CD4-positive, alpha-beta T cell treated with Interleukin-4 for 4 hours (primary cell): Measurements from ENCODE around the gene LRP1-AS.

ENCODE experiments used
- DNase-seq: peaks from one replicate; pipeline ENCODE4 v3.0.0-alpha.2; 2020

Gene LRP1-AS

DNA sequence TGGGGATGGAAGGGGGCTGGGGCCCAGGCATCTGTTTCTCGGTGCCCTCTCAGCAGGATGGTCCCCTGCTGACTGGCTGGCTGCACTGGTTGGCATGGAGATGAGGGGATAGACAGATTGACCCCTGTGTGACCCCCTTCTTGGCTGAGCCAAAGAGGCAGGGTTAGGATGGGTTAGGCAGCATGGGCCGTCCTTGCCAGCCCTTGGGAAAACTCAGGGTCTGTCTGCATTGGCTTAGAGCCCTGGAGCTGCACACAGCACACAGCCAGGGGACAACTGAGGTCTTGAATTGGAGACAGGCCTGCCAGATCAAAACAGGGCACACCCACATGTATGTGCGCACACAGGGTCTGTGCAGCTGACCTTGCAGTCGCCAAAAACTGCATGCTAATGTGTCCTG is 11.2 kb upstream of the LRP1-AS start:
- no peak for DNase-seq

DNA sequence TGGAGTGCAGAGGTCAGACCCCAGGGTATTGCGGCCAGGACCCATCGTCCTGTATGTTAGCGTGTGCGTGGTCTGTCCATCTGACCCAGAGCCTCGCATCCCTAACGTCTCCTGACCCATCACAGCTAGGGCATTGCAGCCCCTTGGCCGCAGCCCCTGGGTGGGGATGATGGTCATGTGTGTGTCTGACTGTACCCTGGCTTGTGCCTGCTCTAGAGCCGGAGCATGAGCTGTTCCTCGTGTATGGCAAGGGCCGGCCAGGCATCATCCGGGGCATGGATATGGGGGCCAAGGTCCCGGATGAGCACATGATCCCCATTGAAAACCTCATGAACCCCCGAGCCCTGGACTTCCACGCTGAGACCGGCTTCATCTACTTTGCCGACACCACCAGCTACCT is 10.8 kb upstream of the LRP1-AS start:
- DNase-seq, result no peak

DNA sequence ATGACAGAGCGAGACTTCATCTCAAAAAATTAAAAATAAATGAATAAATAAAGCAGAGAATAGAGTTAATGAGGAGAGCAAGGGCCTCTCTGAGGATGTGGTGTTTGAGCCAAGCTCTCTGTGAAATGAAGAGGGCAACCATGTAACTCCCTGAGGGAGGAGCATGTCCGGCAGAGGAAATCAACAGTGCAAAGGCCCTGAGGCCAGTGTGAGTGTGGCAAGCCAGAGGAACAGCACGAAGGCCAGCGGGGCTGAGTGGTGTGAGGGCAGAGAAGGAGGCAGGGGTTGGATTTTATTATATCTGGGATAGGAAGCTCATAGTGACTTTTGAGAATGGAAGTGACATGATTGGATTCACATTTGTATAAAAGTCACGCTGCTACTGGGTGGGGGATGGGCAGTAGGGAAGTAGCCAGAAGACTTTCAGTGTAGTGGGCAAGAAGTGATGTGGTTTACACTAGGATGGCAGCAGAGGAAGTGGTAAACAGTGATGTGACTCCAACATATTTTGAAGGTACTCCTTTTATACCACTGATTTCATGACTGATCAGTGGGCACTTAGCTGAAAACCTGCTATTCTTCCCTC is 10.3 kb upstream of the LRP1-AS start:
- DNase-seq, result no peak

DNA sequence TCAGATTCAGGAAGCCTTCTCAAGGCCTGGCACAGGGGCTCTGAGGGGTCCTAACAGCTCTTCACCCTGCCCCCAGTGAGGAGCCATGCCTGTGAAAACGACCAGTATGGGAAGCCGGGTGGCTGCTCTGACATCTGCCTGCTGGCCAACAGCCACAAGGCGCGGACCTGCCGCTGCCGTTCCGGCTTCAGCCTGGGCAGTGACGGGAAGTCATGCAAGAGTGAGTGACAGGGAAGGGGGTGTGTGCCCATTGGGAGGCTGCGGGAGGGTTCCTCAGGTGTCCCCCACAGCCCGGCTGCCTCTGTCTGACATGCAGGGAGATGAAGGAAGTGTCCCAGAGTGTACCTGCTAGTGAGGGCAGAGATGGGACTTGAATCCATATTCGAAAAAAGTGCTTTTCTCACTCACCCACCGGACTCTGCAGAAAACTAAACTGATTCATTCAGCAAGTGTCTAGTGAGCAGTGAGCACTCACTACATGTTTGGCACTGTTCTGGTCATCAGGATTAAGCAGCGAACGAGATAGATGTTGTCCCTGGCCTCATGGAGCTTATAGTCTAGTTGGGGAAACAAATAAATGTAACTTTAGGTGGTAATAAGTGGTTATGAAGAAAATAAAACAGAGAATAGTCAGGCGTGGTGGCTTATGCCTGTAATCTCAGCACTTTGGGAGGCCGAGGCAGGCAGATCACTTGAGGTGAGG is 9.4 kb upstream of the LRP1-AS start:
- no peak for DNase-seq

DNA sequence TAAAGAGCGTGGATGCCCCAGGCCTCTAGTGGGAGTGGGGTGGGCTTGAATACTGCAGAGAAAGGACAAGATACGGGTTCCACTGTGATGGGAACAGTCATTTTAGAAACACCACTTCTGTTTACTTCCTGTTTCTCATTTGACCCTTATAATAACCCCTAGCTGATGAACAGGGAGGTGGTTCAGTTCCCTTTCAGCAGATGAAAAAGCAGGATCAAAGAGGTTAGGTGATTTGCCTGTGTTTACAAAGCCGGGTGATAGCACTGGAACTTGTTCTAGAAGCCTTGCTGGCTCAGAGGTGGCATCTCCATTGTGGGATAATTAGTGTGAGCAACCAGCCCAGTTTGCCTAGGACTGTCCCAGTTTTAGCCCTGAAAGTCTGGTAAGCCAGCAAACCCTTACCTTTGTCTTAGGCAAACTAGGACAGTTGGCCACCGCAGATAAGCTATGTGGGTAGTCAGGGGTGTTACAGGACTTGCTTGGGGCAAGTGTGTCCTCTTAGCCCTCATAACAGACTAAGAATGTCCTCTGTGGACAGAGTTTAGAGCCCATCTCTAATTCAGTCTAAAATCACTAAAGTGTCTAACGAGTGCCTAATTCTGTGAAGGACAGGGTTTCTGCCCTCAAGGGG is 7.5 kb upstream of the LRP1-AS start:
- DNase-seq, result no peak

DNA sequence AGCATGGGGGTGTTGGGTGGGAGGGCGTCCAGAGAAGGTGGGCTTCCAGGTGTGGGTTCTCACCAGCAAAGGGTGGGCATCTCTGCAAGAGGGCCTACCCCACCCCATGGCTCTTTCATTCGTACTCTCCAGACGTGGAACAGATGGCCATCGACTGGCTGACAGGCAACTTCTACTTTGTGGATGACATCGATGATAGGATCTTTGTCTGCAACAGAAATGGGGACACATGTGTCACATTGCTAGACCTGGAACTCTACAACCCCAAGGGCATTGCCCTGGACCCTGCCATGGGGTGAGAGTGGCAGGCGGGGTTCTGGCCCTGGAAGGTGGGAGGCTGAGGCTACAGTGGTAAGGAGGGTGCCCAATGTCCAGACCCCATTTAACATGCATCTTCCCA is 6.7 kb upstream of the LRP1-AS start:
- DNase-seq, result no peak

DNA sequence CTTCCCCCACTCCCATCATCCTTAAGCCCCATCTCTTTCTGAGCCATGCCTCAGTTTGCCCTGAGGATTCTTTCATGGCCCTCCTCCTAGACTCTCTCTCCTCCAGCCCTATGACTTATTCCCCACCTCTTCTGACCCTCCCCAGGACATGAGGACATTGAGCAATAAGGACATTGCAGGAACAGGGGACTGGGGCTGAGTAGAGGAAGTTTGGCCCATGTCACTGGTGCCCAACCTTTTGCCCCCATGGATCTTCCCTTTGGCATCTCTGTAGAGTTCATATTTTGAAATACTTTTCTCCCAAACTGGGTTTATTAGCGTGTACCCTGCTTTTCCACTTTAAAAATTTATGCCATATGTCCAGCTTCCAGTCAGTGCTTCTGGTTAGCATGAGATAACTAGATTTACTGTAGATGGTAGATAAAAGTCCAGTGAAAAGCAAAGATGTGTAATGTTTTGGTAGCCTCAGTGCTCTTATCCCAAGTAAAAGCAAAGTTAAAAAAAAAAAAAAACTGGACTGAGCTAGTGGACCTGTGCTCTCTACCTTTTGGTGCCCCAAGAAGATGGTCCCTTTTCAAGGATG is 6.1 kb upstream of the LRP1-AS start:
- DNase-seq, result no peak

DNA sequence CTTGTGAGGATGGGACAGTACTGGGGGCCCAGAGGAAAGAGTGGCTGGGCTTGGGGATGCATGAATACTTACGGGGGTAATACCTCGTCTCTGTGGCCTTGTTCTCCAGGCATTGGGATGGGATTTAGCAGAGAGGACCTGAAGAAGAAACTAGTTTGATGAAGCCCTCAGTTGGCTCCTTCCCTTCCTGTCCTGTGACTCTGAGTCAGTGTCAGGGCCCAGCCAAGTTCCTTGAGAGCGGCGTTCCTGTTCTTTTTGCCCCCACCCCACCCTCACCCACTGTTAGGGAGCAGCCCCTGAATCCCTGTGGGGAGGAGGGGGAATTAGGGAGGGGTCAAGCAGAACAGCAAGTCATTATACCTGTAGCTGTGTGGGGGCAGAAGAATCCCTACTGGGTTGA is 5.2 kb upstream of the LRP1-AS start:
- no peak for DNase-seq

DNA sequence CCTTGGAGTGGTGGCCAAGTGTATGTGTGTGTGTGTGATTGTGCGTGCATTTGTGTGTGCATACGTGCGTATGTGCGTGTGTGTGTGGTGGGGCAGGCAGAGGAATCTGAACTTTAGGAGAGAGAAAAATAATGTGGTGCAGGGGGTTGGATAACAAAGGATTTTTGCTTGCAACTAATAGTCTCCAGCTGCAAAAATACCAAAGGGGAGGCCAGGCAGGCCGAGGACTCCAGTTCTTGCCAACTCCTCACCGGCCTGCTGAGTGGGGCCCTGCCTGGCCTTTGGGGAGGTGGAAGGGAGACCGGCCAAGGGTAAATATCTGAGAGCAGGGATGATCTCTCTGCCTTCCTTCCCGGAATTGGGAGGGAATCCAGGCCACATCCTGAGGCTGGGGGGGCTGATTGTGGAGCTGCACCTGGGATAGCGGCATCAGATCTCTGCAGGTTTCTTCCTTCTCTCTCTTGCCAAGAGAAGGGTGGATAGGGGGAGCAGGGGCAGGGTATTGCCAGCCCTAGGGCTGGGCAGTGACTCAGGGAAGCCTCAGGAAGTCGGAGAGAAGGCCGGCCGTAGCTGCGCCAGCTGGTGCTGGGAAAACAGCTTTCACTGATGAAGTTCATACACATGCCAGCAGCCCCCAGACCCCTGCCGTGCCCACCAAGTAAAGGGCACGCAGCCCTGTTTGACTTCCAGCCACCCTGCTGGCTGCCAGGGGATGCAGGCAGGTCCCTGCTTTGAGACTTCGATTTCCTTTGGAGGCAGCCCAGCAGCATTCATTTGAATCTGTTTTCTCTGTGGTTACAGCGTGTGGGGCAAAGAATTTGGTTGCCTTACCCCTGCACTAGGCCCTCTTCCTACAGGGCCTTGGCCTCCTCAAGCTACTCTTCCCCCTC is 4.6 kb upstream of the LRP1-AS start:
- no peak for DNase-seq

DNA sequence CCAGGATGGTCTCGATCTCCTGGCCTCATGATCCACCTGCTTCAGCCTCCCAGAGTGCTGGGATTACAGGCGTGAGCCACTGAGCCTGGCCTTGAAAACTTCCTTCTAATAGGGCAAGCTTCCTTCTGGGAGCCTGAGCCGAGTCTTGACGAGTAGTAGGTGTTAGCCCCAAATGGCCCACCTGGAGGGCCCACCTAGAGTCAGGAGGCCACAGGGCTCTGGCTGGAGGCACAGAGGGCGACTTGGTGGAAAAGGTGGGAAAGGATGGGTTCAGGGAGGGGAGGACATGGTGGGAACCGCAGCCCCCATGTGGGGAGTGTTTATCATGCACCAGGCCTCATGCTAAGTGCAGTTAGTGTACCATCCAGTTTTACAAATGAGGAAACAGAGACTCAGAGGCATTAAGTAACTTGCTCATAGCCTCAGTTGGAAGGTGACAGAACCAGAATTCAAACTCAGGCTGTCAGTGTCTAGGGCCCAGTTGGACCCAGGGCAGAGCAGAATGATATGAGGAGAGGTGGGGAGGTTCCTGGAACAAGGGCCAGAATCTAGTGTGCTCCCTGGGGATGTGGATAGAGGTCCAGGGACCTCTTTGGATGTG is 3.1 kb upstream of the LRP1-AS start:
- no peak for DNase-seq

DNA sequence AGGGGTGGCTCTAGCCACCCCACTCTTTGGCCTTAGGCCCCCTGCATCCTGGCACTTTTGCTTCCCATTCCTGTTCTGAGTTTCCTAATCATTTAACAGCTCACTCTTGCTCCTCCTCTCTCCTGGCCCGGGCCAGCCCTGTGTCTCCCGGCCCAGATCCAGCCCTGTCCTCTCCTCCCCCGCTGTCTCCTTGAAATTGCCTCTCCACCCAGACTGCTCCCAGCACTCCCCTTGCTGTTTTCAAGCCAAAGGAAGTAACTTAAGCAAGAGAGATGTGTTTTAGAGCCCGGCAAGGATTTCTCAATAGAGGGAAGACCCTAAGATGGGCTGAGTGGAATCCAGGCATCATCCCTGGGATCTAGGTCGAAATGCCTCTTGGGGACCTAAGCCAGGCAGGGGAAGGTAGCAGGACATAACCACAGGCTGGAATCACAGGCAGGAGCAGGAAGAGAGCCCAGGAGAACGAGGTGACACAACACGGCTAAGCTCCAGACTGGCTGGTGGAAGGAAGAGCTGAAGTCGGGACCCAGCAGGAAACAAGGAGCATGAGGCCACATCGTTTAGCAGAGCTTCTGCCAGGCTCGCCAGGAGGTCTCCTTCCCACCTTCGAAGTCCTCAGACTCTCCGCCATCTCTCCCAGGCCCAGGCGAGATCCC is 2.0 kb upstream of the LRP1-AS start:
- DNase-seq, result no peak

DNA sequence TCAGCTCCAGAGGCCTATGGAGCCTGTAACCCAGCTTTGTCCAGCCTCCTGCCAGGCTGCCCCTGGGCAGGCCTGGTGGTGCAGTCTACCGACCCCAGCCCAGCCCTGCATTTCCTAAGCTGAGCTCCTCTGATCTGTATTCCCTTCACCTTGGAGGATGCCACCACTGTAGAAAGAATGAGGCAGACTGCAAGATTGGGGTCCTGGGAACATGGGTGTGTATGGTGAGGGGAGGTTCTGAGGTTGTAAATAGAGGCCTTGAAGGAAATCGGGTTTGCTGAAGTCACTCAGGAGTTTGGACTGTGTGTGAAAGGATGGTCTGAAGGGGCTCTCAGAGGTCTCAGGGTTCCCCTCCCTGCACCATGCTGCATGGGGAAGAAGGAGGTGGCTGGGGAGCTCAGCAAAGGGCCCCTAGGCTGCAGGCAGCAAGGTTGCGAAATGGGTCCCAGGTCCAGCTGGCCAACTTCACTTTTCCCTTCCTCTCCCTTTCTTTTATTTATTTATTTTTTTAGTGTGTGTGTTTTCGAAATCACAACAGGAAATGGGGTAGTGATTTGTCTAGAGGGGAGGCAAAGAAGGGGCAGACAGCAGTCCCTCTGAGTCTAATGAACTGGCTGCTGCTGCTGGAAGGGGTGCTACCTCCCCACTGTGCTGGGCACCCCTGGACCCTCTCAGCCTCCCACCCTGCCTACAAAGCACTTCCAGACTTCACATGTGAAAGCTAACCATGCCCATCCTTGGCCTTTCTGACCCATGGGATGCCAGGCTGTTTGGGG is 1.2 kb upstream of the LRP1-AS start:
- no peak for DNase-seq

DNA sequence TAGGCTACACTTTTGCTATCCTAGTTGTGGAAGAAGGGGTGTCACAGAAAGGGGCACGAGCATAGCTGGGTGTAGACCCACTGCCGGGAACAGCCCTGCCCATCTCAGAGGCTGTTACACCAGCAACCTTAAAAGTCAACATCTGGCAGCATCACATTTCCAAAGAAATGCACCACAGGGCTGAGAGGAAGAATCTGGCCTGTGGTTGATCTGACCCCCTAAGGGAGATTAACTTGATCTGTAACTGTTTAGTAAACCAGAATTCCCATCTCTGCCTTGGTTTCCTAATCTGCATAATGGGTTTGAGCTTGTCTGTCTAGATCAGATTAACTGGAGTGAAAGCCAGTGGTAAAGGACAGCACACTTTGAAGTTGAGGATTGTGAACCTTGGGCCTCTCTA is 1.3 kb downstream of the LRP1-AS start:
- DNase-seq, result no peak

DNA sequence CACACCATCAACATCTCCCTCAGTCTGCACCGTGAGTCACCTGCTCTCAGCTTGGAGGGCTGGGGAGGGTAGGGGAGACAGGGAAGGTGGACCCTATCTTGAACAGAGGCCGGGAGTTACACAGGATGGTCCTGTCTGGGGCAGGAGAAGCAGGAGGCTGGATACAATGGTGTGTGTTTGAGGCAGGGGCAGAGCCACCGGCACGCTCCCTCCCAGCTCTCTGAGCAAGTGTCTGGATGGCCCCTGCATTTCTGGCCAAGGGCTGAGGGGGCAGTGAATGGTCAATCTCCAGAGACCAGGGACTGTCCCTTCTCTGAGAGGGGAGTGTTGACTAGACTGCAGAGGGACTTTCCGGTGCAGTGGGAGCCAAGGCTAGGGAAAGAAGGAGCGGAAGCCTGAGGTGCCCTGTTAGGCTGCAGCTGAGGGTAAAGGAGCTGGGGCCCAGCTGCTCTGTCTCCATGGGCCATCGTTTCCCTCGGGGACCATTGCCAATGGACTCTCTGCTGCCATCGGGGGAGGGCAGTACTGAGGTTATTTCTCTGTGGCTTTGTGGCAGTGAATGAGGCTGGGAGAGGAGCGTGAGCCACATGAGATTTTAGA is 1.9 kb downstream of the LRP1-AS start:
- no peak for DNase-seq

DNA sequence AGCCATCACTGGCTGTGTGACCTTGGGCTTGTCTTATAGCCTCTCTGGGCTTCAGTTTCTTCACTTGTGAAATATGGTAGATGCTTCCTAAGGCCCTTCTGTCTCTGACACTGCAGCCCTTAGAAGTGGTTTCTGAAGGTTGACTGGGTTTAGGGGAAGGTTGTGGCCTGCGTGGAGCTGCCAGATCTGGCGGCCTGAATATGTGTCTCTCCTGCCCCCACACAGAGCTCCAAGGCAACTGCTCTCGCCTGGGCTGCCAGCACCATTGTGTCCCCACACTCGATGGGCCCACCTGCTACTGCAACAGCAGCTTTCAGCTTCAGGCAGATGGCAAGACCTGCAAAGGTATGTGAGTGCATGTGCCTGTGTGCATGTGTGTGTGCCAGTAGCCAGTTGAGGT is 4.0 kb downstream of the LRP1-AS start:
- no peak for DNase-seq

DNA sequence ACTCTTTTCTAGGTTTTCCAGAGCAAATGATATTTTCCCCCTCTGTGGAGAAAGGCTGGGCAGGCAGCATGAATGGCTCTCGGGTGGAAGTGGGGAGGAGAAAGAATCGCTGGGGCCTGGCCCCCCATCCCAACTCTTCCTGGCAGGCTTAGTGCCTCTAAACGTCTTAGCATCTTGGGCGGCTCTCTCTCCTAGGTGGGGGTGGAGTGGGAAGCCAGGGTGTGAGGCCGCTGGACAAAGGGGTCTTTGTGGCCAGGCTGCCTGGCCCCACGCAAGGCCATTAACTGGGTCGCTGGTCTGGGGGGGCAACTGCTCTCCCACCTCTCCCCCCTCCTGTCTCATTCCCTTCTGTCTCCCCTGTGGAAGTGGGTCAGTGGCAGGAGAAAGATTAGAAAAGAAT is 4.7 kb downstream of the LRP1-AS start:
- DNase-seq, result no peak

DNA sequence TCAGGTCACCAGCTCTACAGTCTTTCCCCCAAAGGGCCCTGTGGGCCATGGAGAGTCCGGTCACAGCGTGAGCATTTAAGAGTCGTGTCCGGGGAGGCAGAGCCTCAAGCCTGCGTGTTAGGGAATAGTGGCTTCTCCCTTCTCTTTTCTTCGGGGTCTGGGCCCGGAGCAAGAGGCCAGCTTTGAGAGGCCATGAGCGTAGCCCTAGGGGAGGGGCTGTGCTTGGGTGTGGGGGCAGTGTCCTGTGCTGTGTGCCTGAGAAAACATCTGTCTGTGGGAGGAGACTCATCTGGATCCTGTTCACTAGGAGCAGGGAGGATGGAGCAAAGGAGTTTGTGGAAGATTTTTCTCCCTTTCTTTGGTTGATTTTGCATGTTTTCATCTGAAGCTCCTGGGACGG is 5.3 kb downstream of the LRP1-AS start:
- DNase-seq, result no peak

DNA sequence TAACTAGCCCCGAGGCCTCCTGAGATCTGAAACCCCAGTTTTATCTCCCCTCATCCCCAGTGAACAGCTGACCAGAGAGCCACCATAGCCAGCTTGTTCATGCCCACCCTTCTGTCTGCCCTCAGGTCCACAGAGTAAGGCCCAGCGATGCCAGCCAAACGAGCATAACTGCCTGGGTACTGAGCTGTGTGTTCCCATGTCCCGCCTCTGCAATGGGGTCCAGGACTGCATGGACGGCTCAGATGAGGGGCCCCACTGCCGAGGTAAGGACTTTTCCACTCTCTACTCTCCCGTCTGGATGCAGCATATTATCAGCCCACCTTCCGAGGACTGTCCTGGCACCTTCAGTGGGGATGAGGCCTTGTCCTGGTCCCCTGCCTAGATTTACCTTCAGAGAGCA is 6.2 kb downstream of the LRP1-AS start:
- no peak for DNase-seq

DNA sequence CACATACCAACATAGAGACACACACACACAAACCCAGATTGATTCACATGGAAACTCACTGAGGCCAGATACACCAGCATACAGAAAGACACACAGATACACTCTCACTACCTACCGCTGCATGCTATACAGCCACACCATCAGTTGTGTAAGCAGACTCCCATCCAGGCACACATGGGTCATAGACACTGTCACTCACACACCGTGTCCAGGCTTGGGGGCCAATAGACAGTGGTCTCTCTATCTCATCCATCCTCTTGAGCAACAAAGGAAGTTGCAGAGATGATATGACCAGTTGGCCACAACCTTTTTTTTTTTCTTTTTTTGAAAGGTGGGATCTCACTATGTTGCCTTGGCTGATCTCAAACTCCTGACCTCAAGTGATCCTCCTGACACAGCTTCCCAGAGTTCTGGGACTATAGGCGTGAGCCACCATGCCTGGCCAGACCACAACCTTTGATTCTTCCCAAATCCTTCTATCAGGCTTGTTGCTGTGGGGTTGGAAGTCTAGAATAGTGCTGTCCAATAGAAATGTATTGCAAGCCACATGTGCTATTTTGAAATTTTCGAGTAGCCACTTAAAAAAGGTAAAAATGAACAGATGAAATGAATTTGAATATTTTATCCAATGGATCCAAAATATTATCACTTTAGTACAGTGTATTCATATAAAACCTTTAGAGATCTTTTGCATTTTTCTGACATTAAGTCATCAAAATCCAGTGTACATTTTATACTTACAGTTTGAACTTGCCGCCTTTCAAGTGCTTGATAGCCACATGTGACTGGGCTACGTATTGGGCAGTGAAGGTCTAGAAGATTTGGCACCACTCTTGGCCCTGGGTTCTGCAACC is 7.4 kb downstream of the LRP1-AS start:
- no peak for DNase-seq
